SK-N-SH (cell line): ENCODE data around the gene PARVG. TPM values are rescaled to one million over a fixed set of nuclear protein-coding genes. Genes with fewer than 3 reads are reported as not detected.

Source experiments
- CTCF ChIA-PET: fragments of 300-600, 350-600 bp; formaldehyde crosslinking; extraction: SDS; loops from one replicate; lab custom pipeline; 2021; lab: Yijun Ruan, JAX
- POLR2A ChIA-PET: fragments of 350-600 bp; sonication (Branson Sonifier 250); formaldehyde crosslinking; extraction: SDS; loops from one replicate; lab custom pipeline; 2020; ENCODE audit warnings: antibody characterized with exemption, inconsistent platforms; lab: Yijun Ruan, JAX
- DNase-seq: peaks from one replicate; pipeline ENCODE4 v3.0.0; 2012
- H2AFZ ChIP-seq: fragments of 200-600 bp; sonication (generic); 2 replicates; pipeline ENCODE4 v1.8.1; 2016; ENCODE audit warnings: antibody characterized with exemption, mild to moderate bottlenecking, low read depth
- H3F3A ChIP-seq: fragments of 200-600 bp; sonication (generic); replicated peaks from 2 replicates; pipeline ENCODE3; 2016; ENCODE audit warnings: antibody characterized with exemption, mild to moderate bottlenecking; ENCODE audit not compliant: insufficient read depth
- H3K27ac ChIP-seq, 2 experiments: fragments of 200-500 bp in 1 of 2; fragments of 200-600 bp in 1 of 2; sonication (Bioruptor generic) in 1 of 2; sonication (generic), shearing (Covaris generic) in 1 of 2; 2 replicates each; pipeline versions ENCODE4 v1.5.1 to v1.6.1; 2014 to 2016; ENCODE audit warnings: low read depth in 2 of 2, inconsistent platforms in 1 of 2, low read length in 1 of 2, mild to moderate bottlenecking in 1 of 2, mixed read lengths in 1 of 2
- H3K27me3 ChIP-seq: fragments of 200-600 bp; sonication (generic), shearing (Covaris generic); 2 replicates; pipeline ENCODE4 v1.6.1; 2016; ENCODE audit warnings: mixed run types; ENCODE audit not compliant: insufficient read depth
- H3K36me3 ChIP-seq, 2 experiments: fragments of 200-500 bp in 1 of 2; fragments of 200-600 bp in 1 of 2; sonication (Bioruptor generic) in 1 of 2; sonication (generic) in 1 of 2; replicated peaks in 1 of 2; 2 replicates each; pipeline versions ENCODE3 to v1.5.1; 2014 to 2016; ENCODE audit warnings: low read length in 1 of 2, mild to moderate bottlenecking in 1 of 2; ENCODE audit not compliant: insufficient read depth in 2 of 2, control insufficient read depth in 1 of 2
- H3K4me1 ChIP-seq, 2 experiments: fragments of 200-500 bp in 1 of 2; fragments of 200-600 bp in 1 of 2; sonication (Bioruptor generic) in 1 of 2; sonication (generic), shearing (Covaris generic) in 1 of 2; 2 replicates each; pipeline versions ENCODE4 v1.5.1 to v1.6.1; 2014 to 2016; ENCODE audit warnings: low read depth in 1 of 2, low read length in 1 of 2, mixed run types in 1 of 2; ENCODE audit not compliant: insufficient read depth in 2 of 2, control insufficient read depth in 1 of 2
- H3K4me2 ChIP-seq: fragments of 200-600 bp; sonication (generic), shearing (Covaris generic); 2 replicates; pipeline ENCODE4 v1.6.1; 2017; ENCODE audit warnings: mixed run types
- H3K4me3 ChIP-seq, 2 experiments: fragments of 200-500 bp in 1 of 2; fragments of 200-600 bp in 1 of 2; sonication (Bioruptor generic) in 1 of 2; sonication (generic), shearing (Covaris generic) in 1 of 2; 2 replicates each; pipeline versions ENCODE4 v1.5.1 to v1.8.1; 2014 to 2016; ENCODE audit warnings: low read depth in 2 of 2, inconsistent platforms in 1 of 2, low read length in 1 of 2, mild to moderate bottlenecking in 1 of 2, mixed read lengths in 1 of 2, moderate library complexity in 1 of 2
- H3K79me2 ChIP-seq: fragments of 200-600 bp; sonication (generic); 2 replicates; pipeline ENCODE4 v1.8.1; 2017; ENCODE audit warnings: mild to moderate bottlenecking; ENCODE audit not compliant: insufficient read depth
- H3K9ac ChIP-seq: fragments of 200-600 bp; sonication (generic); 2 replicates; pipeline ENCODE4 v1.6.1; 2017; ENCODE audit warnings: mixed run types
- H3K9me2 ChIP-seq: fragments of 200-600 bp; sonication (generic); 2 replicates; pipeline ENCODE4 v1.6.1; 2017; ENCODE audit warnings: mixed run types
- H3K9me3 ChIP-seq: fragments of 200-600 bp; sonication (generic); 2 replicates; pipeline ENCODE4 v1.6.1; 2017; ENCODE audit warnings: mixed run types, mild to moderate bottlenecking, moderate library complexity
- H4K20me1 ChIP-seq: fragments of 200-600 bp; sonication (generic); 2 replicates; pipeline ENCODE4 v1.6.1; 2017; ENCODE audit warnings: mild to moderate bottlenecking, mixed run types; ENCODE audit not compliant: insufficient read depth
- CHD2 ChIP-seq: fragments of 150-350 bp; IDR thresholded peaks from 2 replicates; pipeline ENCODE4 v1.6.1; 2018; ENCODE audit warnings: low read length; ENCODE audit not compliant: partially characterized antibody
- CTCF ChIP-seq: fragments of 200-600 bp; sonication (generic); IDR thresholded peaks from 2 replicates; pipeline ENCODE4 v1.6.1; 2017; ENCODE audit warnings: antibody characterized with exemption, mild to moderate bottlenecking, moderate library complexity
- ELF1 ChIP-seq: IDR thresholded peaks from 2 replicates; pipeline ENCODE4 v1.4.0; 2012
- EZH2phosphoT487 ChIP-seq: fragments of 200-600 bp; sonication (generic); IDR thresholded peaks from 2 replicates; pipeline ENCODE4 v1.6.1; 2017; ENCODE audit warnings: low read depth, mixed run types, mild to moderate bottlenecking, antibody characterized with exemption, moderate library complexity, borderline replicate concordance
- FOXJ3 ChIP-seq: sonication (generic); formaldehyde crosslinking; IDR thresholded peaks from 2 replicates; pipeline ENCODE4 v1.5.1; 2020; ENCODE audit warnings: mild to moderate bottlenecking, missing genetic modification reagents
- FOXM1 ChIP-seq: IDR thresholded peaks from 2 replicates; pipeline ENCODE4 v1.4.0; 2012; ENCODE audit warnings: low read depth, mild to moderate bottlenecking
- GATA2 ChIP-seq: sonication (generic); formaldehyde crosslinking; IDR thresholded peaks from 2 replicates; pipeline ENCODE4 v1.5.0; 2020; ENCODE audit warnings: mild to moderate bottlenecking, missing genetic modification reagents
- MAX ChIP-seq: IDR thresholded peaks from 2 replicates; pipeline ENCODE4 v1.4.0; 2012; ENCODE audit warnings: low read depth
- MEF2A ChIP-seq: IDR thresholded peaks from 2 replicates; pipeline ENCODE4 v1.4.0; 2012; ENCODE audit warnings: low read depth, borderline replicate concordance
- MXI1 ChIP-seq: IDR thresholded peaks from 2 replicates; pipeline ENCODE4 v1.6.1; 2012; ENCODE audit warnings: mild to moderate bottlenecking, low read depth, low read length, improper control_type of control experiment
- NRF1 ChIP-seq: IDR thresholded peaks from 2 replicates; pipeline ENCODE4 v1.6.1; 2012; ENCODE audit warnings: low read depth, mild to moderate bottlenecking, low read length
- RAD21 ChIP-seq: IDR thresholded peaks from 2 replicates; pipeline ENCODE4 v1.6.1; 2012; ENCODE audit warnings: mild to moderate bottlenecking, low read length
- SMC3 ChIP-seq: IDR thresholded peaks from 2 replicates; pipeline ENCODE4 v1.6.1; 2012; ENCODE audit warnings: low read depth, low read length, improper control_type of control experiment
- TAF1 ChIP-seq: IDR thresholded peaks from 2 replicates; pipeline ENCODE4 v1.6.1; 2012; ENCODE audit warnings: low read depth, mild to moderate bottlenecking, low read length, moderate library complexity, borderline replicate concordance
- TCF12 ChIP-seq: IDR thresholded peaks from 2 replicates; pipeline ENCODE4 v1.4.0; 2012
- TEAD4 ChIP-seq: IDR thresholded peaks from 2 replicates; pipeline ENCODE4 v1.4.0; 2012; ENCODE audit warnings: mild to moderate bottlenecking, borderline replicate concordance; ENCODE audit not compliant: insufficient read depth
- USF2 ChIP-seq: fragments of 150-350 bp; IDR thresholded peaks from 2 replicates; pipeline ENCODE4 v1.6.1; 2017; ENCODE audit warnings: antibody characterized with exemption, low read length, low read depth, borderline replicate concordance
- YY1 ChIP-seq: IDR thresholded peaks from 2 replicates; pipeline ENCODE4 v1.4.0; 2012; ENCODE audit warnings: low read depth, mild to moderate bottlenecking
- WGBS: methylation state at CpG from one replicate; pipeline ENCODE4 v1.1.6; 2017; ENCODE audit warnings: low lambda C conversion rate; 5-methylcytosine and 5-hydroxymethylcytosine counted together
- polyA plus RNA-seq, 3 experiments: library from polyadenylated mRNA; depleted of rRNA; stranded (reverse); fragments of >200 nt; gene quantifications; 2 replicates each; pipeline ENCODE4 v1.2.3, GENCODE V29; 2012
- TF ChIP-seq, protein P1 (sequence below): IDR thresholded peaks from 2 replicates; pipeline ENCODE4; 2012
- TF ChIP-seq, protein P2 (sequence below): IDR thresholded peaks from 2 replicates; pipeline ENCODE4 v1.4.0; 2012; ENCODE audit warnings: low read depth, borderline replicate concordance

PARVG gene
- polyA plus RNA-seq, 1 of the 3 experiments (the other 2 are of a cell fraction), result 0.05 TPM

DNA sequence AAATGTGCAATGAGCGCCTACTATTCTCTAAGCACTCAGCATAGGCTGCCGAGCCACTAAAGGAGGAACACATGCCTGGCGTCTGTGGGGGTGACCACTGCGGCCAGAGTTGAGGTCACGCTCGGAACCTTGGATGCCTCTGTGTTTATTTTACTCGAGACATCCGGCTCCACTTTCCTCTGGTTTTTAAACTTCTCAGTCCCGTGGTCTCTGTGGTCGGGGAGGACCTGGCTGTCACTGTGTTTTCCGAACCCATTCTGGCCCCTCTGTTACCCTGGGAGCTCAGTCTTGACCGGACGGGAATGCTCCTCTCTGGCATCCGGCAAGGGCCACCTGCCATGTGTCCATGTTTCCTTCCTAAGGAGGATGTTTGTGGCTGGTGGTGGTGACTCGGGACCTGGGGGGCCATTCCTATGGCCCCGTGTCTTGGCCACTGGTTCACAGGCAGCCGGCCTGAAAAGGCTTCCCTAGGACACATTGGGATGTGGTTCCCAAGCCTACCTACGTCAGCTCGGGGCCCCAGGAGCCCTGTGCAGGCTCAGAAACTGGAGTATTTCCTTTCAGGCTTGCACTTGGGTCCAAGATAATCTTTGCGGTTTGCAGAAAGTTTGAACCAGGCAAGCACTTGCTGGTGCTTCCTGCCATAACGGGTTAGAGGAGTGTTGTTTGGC, 46.7 kb upstream of the PARVG start:
- peaks cover 6 to 14% of the 10 kb centered on the region in 2 experiments for H3K36me3 ChIP-seq
- WGBS, result 100% methylated on average over 14 of the region's 21 CpGs
- TF ChIP-seq NRF1 (no peak), EZH2phosphoT487 (no peak), SMC3 (no peak), RAD21 (no peak), MEF2A (no peak), FOXJ3 (CRISPR knock-in tag) (no peak), MXI1 (no peak), GATA2 (CRISPR knock-in tag) (no peak), CTCF (no peak), TEAD4 (no peak), YY1 (no peak), TCF12 (no peak), TAF1 (no peak), USF2 (no peak), CHD2 (no peak), MAX (no peak), FOXM1 (no peak), ELF1 (no peak)
- TF ChIP-seq, protein P1, sequence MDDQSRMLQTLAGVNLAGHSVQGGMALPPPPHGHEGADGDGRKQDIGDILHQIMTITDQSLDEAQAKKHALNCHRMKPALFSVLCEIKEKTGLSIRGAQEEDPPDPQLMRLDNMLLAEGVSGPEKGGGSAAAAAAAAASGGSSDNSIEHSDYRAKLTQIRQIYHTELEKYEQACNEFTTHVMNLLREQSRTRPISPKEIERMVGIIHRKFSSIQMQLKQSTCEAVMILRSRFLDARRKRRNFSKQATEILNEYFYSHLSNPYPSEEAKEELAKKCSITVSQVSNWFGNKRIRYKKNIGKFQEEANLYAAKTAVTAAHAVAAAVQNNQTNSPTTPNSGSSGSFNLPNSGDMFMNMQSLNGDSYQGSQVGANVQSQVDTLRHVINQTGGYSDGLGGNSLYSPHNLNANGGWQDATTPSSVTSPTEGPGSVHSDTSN, result no peak
- TF ChIP-seq, protein P2, sequence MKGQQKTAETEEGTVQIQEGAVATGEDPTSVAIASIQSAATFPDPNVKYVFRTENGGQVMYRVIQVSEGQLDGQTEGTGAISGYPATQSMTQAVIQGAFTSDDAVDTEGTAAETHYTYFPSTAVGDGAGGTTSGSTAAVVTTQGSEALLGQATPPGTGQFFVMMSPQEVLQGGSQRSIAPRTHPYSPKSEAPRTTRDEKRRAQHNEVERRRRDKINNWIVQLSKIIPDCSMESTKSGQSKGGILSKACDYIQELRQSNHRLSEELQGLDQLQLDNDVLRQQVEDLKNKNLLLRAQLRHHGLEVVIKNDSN, result no peak
- H3K4me2 ChIP-seq, result no peak overlapping the region
- H3K9me2 ChIP-seq, result no peaks in the 10 kb centered on the region
- no peaks in the 10 kb centered on the region for H4K20me1 ChIP-seq
- DNase-seq, result no peak
- H3K79me2 ChIP-seq, result no peaks in the 10 kb centered on the region
- H3K27me3 ChIP-seq, result no peaks in the 10 kb centered on the region
- H3K4me3 ChIP-seq, result no peak overlapping the region
- CTCF ChIA-PET, result interaction anchor here (0.6 kb wide), 1 partner anchor 493 kb away, joined by 3 read pairs; no protein-coding TSS in a partner anchor
- POLR2A ChIA-PET, result no interaction called here
- H3F3A ChIP-seq, result no peaks in the 10 kb centered on the region
- H2AFZ ChIP-seq, result no peak overlapping the region
- peaks cover 0 to 11% of the 10 kb centered on the region in 2 experiments; a peak in 1 of 4 replicates for H3K4me1 ChIP-seq
- no peak overlapping the region for H3K9ac ChIP-seq
- H3K9me3 ChIP-seq, result no peaks in the 10 kb centered on the region; the same call in 1 of the 2 replicates
- no peak overlapping the region for H3K27ac ChIP-seq
